KMS-11 (cell line): ENCODE data around the gene TENT5A.
"Not testable (repeated sequence)": the region's sequence is repeated elsewhere in the genome, so short reads cannot be mapped to it uniquely, and the experiment has no call there.

Experiments
- H2AFZ ChIP-seq: fragments of 200-600 bp; sonication (generic); 2 replicates; pipeline ENCODE4 v1.6.1; 2016; ENCODE audit warnings: antibody characterized with exemption, mixed run types, low read depth
- H3K27ac ChIP-seq: fragments of 200-600 bp; sonication (generic); 2 replicates; pipeline ENCODE4 v1.6.1; 2016; ENCODE audit warnings: mild to moderate bottlenecking, mixed run types
- H3K27me3 ChIP-seq: fragments of 200-600 bp; sonication (generic); 2 replicates; pipeline ENCODE4 v1.6.1; 2017; ENCODE audit warnings: mild to moderate bottlenecking, low read depth, mixed run types, moderate library complexity; ENCODE audit not compliant: insufficient read depth
- H3K36me3 ChIP-seq: fragments of 200-600 bp; sonication (generic); 2 replicates; pipeline ENCODE4 v1.6.1; 2017; ENCODE audit warnings: mild to moderate bottlenecking, mixed run types; ENCODE audit not compliant: insufficient read depth
- H3K4me1 ChIP-seq: fragments of 200-600 bp; sonication (generic); 2 replicates; pipeline ENCODE4 v1.6.1; 2016; ENCODE audit warnings: mild to moderate bottlenecking, low read depth, mixed run types; ENCODE audit not compliant: poor library complexity, severe bottlenecking
- H3K4me2 ChIP-seq: fragments of 200-600 bp; sonication (generic); 2 replicates; pipeline ENCODE4 v1.7.0; 2016; ENCODE audit warnings: mild to moderate bottlenecking, mixed run types
- H3K4me3 ChIP-seq: fragments of 200-600 bp; sonication (generic); IDR thresholded peaks from 2 replicates; pipeline ENCODE4 v1.6.1; 2017; ENCODE audit warnings: low read depth, low read length, mixed read lengths; ENCODE audit not compliant: insufficient read depth
- H3K79me2 ChIP-seq: fragments of 200-600 bp; sonication (generic); 2 replicates; pipeline ENCODE4 v1.6.1; 2016; ENCODE audit warnings: low read depth, mixed run types; ENCODE audit not compliant: insufficient read depth
- H3K9ac ChIP-seq: fragments of 200-600 bp; sonication (generic); 2 replicates; pipeline ENCODE4 v1.6.1; 2016; ENCODE audit warnings: mild to moderate bottlenecking, mixed run types
- H4K20me1 ChIP-seq: fragments of 200-600 bp; sonication (generic); 2 replicates; pipeline ENCODE4 v1.6.1; 2016; ENCODE audit warnings: mild to moderate bottlenecking, mixed run types; ENCODE audit not compliant: insufficient read depth
- TF ChIP-seq, protein P1 (sequence below): fragments of 200-600 bp; sonication (generic); conservative IDR thresholded peaks from 2 replicates; pipeline ENCODE4 v1.6.1; 2017; ENCODE audit warnings: low read depth, mild to moderate bottlenecking, antibody characterized with exemption, low read length, moderate library complexity, mixed read lengths

Gene TENT5A

DNA sequence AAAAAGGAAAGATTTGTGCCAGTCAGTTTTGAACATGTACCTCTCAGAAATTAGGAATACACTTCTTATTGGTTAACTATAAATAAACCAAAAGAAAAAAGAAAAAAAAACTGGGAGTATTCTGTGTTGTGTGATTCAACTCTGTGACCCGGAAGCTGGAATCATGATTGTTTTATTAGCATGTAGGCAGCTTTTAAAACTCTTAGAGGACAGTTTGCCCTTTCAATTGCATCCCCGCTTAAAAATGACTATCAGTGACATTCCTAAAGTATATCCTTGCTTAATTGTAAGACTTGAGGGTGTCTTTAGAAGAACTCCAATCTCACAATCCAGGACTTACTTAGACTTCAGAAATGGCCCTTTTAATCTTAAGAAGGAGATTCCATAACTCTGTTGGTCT, 29.1 kb upstream of the TENT5A start:
- H3K4me3 ChIP-seq: no peak overlapping the region
- no peak overlapping the region for H3K4me2 ChIP-seq
- no peak overlapping the region for H3K9ac ChIP-seq
- H3K36me3 ChIP-seq: no peaks in the 10 kb centered on the region
- H3K79me2 ChIP-seq: no peaks in the 10 kb centered on the region
- H3K4me1 ChIP-seq: no peaks in the 10 kb centered on the region
- no peak overlapping the region for H2AFZ ChIP-seq
- H3K27me3 ChIP-seq: no peaks in the 10 kb centered on the region
- TF ChIP-seq, protein P1, sequence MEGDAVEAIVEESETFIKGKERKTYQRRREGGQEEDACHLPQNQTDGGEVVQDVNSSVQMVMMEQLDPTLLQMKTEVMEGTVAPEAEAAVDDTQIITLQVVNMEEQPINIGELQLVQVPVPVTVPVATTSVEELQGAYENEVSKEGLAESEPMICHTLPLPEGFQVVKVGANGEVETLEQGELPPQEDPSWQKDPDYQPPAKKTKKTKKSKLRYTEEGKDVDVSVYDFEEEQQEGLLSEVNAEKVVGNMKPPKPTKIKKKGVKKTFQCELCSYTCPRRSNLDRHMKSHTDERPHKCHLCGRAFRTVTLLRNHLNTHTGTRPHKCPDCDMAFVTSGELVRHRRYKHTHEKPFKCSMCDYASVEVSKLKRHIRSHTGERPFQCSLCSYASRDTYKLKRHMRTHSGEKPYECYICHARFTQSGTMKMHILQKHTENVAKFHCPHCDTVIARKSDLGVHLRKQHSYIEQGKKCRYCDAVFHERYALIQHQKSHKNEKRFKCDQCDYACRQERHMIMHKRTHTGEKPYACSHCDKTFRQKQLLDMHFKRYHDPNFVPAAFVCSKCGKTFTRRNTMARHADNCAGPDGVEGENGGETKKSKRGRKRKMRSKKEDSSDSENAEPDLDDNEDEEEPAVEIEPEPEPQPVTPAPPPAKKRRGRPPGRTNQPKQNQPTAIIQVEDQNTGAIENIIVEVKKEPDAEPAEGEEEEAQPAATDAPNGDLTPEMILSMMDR: no peak
- no peaks in the 10 kb centered on the region for H4K20me1 ChIP-seq
- H3K27ac ChIP-seq: no peak overlapping the region

DNA sequence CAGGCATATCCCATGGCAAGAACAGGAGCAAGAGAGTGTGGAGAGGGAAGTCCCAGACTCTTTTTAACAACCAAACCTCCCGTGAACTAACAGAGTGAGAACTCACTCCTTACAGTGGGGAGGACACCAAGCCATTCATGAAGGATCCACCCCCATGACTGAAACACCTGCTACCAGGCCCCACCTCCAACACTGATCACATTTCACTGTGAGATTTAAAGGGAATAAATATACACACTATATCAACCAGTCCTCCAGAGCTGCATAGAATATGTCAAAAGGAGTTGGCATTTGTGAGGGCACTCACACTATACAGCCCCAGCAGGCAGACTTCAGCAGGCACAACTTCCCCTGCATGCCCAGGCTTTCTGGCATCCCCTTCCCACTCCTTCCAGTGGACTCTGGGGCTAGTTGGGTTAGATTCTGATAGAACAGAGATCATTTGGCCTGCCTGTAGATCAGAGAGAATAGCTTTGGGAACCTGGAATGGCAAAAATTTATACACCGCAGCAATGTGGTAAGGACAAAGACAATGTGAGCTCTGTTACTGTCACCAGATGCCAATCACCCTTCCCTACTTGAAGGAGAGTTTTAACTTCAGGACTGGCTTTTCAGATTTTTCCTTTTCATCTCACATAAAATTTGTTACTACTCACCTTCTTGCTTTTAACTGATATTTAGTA, 25.2 kb upstream of the TENT5A start:
- no peak overlapping the region for H3K4me3 ChIP-seq
- H4K20me1 ChIP-seq: no peaks in the 10 kb centered on the region
- H3K36me3 ChIP-seq: no peaks in the 10 kb centered on the region
- H3K4me1 ChIP-seq: peaks cover 10% of the 10 kb centered on the region
- no peak overlapping the region for H3K9ac ChIP-seq
- H3K79me2 ChIP-seq: no peaks in the 10 kb centered on the region
- H3K27me3 ChIP-seq: no peaks in the 10 kb centered on the region
- no peak overlapping the region for H3K4me2 ChIP-seq
- no peak overlapping the region for H2AFZ ChIP-seq
- no peak overlapping the region for H3K27ac ChIP-seq
- TF ChIP-seq, protein P1: no peak

DNA sequence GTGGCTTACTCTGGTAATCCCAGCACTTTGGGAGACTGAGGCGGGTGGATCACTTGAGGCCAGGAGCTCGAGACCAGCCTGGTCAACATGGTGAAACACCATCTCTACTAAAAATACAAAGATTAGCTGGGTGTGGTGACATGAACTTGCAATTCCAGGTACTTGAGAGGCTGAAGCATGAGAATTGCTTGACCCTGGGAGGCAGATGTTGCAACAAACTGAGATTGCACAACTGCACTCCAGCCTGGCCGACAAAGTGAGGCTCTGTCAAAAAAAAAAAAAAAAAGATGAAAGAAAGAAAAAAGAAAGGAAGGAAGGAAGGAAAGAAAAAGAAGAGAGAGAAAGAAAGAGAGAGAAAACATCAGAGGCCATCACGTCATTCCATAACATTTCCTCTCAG, 23.7 kb upstream of the TENT5A start:
- peaks cover 25% of the 10 kb centered on the region for H3K4me1 ChIP-seq
- not testable (repeated sequence) for H3K79me2 ChIP-seq, H3K4me2 ChIP-seq, H3K27ac ChIP-seq, H4K20me1 ChIP-seq, H3K9ac ChIP-seq, H3K27me3 ChIP-seq, H3K36me3 ChIP-seq, H2AFZ ChIP-seq, H3K4me3 ChIP-seq

DNA sequence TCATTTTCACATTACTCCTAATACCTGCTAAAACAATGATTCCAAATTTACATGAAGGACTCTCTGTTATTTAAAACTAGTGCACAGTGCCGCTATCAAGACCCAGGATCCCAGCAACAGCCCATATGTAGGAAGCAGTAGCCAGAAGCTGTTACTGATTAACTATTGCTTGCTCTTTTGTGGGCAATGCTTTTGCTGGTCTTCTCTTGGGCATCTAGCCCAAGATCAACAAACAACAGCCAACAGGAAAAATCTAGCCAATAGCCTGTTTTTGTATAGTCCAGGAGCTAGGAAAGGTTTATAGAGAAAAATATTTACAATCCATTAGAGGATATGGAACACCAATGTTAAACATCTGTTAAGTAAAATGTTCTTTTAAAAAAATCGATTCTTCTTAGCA, 22.1 kb upstream of the TENT5A start:
- Histone ChIP-seq H3K4me3 (no peak overlapping the region), H3K36me3 (no peaks in the 10 kb centered on the region), H2AFZ (no peak overlapping the region), H4K20me1 (no peaks in the 10 kb centered on the region), H3K79me2 (no peaks in the 10 kb centered on the region), H3K4me1 (peaks cover 42% of the 10 kb centered on the region), H3K27me3 (no peaks in the 10 kb centered on the region), H3K4me2 (no peak overlapping the region), H3K9ac (no peak overlapping the region), H3K27ac (no peak overlapping the region)
- TF ChIP-seq, protein P1: no peak

DNA sequence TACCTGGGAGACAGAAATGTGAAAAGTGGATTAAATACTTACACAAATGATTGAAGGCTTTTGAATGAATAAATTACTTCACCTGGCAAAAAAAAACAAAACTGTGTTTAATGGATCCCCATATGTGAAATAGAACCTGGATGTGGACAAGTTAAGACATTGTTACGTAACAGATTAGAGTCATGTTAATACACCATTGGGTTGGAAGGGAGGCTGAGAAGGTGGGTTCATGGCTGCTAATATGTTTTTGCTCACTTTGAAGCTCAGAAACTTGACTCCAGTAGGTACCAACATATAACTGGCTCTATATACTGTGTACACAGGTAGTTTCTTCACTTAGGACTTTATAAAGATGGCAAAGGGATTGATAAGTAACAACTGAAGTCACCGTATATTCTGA, 21.4 kb upstream of the TENT5A start:
- Histone ChIP-seq H3K4me3 (no peak overlapping the region), H3K79me2 (no peaks in the 10 kb centered on the region), H3K9ac (no peak overlapping the region), H4K20me1 (no peaks in the 10 kb centered on the region), H3K27me3 (no peaks in the 10 kb centered on the region), H3K36me3 (no peaks in the 10 kb centered on the region), H3K27ac (no peak overlapping the region), H3K4me2 (no peak overlapping the region), H3K4me1 (peaks cover 49% of the 10 kb centered on the region), H2AFZ (no peak overlapping the region)
- TF ChIP-seq, protein P1: no peak
